IPS-NIHi11 (cell line): ENCODE results near the gene ABCC10.
"Not testable (repeated sequence)": the region's sequence is repeated elsewhere in the genome, so short reads cannot be mapped to it uniquely, and the experiment has no call there.

Experiments used
- DNase-seq: peaks from one replicate; pipeline ENCODE4 v3.0.0; 2012; ENCODE audit warnings: mixed read lengths, low spot score

ABCC10 gene, protein sequence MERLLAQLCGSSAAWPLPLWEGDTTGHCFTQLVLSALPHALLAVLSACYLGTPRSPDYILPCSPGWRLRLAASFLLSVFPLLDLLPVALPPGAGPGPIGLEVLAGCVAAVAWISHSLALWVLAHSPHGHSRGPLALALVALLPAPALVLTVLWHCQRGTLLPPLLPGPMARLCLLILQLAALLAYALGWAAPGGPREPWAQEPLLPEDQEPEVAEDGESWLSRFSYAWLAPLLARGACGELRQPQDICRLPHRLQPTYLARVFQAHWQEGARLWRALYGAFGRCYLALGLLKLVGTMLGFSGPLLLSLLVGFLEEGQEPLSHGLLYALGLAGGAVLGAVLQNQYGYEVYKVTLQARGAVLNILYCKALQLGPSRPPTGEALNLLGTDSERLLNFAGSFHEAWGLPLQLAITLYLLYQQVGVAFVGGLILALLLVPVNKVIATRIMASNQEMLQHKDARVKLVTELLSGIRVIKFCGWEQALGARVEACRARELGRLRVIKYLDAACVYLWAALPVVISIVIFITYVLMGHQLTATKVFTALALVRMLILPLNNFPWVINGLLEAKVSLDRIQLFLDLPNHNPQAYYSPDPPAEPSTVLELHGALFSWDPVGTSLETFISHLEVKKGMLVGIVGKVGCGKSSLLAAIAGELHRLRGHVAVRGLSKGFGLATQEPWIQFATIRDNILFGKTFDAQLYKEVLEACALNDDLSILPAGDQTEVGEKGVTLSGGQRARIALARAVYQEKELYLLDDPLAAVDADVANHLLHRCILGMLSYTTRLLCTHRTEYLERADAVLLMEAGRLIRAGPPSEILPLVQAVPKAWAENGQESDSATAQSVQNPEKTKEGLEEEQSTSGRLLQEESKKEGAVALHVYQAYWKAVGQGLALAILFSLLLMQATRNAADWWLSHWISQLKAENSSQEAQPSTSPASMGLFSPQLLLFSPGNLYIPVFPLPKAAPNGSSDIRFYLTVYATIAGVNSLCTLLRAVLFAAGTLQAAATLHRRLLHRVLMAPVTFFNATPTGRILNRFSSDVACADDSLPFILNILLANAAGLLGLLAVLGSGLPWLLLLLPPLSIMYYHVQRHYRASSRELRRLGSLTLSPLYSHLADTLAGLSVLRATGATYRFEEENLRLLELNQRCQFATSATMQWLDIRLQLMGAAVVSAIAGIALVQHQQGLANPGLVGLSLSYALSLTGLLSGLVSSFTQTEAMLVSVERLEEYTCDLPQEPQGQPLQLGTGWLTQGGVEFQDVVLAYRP (N-terminal part only)

DNA sequence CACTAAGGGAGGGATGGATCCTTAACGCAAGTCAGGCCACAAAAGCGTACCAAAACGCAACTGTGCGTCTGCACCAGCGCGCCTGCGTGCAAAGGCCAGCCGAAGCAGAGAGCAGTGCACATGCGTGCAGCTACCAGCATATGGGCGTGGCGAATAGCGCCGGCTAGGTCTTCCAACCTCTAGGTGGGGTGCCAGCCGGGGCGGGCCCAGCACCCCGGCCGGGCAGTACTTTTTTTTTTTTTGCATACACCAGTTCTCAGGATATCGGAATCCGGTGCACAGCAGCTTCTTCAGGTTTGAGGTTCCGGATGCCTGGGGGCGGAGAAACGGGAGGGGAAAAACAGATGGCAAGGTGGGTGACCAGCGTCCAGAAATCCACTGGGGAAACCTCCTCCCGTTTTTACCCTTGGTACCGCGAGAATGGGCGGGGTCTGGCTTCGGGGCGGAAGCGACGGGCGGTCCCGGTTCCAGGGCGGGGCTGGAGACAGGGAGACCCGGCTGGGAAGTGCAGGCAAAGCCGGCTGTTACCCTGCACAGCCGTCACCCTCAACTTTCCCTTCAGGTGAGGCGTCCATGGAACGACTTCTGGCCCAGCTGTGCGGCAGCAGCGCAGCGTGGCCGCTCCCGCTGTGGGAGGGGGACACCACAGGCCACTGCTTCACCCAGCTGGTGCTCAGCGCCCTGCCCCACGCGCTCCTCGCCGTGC, at the start of gene ABCC10:
TSS of gene ABCC10 (plus strand) at position 136 of the 706 bp plus-strand sequence. CDS start at position 574, 438 bp downstream.
- peak; percentile 97 for DNase-seq

DNA sequence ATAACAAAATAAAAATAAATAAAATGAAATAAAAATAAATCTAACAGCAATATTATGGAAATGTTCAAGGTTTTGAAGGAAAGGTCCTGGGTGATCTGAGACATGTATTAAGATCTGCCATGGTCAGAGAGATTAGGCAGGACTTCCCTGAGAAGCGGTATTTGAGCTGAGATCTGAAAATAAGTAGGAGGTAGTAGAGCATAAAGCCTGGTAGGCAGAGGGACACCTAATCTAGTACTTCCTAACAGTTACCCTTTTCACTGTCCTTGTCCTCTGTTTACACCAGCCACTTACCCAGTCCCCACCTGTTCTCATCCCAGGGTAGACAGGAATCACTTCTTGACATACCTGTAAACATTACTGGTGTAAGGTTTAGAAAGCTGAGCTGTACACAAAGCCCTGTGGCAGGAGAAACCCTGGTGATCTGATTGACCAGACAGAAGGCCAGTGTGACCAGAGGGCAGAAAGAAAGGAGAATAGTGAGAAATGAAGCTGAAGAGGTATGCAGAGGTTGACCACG, 49.6 kb upstream of the ABCC10 start:
- no peak for DNase-seq

DNA sequence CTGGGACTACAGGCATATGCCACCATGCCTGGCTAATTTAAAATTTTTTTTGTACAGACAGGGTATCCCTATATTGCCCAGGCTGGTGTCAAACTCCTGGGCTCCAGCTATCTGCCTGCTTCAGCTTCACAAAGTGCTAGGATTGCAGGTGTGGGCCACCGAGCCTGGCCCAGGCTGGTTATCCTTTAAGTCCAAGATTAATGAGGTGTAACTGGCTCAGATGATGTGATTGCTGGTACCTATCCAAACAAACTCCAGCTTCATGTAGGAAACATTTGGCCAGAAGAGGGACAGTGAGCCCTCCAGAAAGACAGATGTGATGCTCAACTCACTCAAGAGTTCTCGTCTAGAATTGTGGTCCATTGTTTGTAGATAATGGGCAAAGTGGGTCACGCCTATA, 48.7 kb upstream of the ABCC10 start:
- DNase-seq, result no peak

DNA sequence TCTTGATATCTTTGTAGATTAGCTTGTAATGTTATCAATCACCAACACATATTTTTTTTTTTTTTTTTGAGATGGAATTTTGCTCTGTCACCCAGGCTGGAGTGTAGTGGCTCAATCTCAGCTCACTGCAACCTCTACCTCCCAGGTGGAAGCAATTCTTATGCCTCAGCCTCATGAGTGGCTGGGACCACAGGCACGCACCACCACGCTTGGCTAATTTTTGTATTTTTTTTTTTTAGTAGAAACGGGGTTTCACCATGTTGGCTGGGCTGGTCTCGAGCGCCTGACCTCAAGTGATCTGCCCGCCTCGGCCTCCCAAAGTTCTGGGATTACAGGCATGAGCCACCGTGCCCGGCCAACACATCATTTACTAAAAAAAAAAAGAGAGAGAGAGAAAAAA, 46.5 kb upstream of the ABCC10 start:
- DNase-seq, result not testable (repeated sequence)

DNA sequence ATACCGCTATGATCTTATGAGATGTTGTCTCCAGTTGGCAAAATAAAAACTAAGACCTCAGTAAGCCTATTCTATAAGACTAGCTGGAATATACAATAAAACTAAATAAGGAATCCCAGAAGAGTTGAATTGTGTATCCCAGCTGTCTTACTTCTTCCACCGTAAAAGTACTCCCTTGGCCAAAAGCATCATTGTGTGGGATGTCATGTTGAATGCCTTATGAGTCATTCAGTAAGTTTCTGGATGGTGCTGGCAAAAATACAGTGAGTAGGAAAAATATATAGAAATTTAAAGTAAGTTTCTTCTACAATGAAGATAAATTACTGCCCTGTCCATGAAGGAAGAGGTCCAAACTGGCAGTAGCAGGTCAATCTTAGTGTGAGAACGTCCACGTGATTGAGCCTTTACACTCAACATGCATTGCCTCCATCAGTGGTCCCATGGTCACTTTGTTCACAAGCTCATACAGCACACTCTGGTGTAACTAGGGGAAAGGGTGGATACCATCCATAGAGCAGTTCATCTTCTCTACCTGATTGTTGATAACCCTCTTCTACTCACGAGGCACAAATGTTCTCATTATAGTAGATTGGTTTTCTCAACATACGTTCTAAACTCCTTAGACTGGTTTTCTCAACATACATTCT, 44.2 kb upstream of the ABCC10 start:
- DNase-seq, result no peak

DNA sequence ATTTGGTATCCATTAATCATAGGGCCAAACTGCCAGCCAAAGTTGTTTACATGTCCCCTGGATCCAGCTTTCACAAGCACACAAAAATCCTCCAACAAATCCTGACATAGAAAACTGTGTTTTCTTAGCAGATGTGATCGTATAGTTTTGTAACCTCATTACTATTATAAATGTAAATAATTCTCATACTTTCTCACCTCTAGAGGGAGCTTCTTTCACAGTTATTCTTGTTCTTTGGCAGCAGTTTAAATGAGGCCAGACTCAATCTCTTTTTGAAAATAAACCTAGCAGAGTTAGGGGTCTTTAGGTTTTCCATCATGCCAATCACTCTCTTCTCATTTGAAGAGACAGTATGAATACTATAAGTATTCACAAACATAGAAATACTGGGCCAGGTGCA, 40.8 kb upstream of the ABCC10 start:
- no peak for DNase-seq

DNA sequence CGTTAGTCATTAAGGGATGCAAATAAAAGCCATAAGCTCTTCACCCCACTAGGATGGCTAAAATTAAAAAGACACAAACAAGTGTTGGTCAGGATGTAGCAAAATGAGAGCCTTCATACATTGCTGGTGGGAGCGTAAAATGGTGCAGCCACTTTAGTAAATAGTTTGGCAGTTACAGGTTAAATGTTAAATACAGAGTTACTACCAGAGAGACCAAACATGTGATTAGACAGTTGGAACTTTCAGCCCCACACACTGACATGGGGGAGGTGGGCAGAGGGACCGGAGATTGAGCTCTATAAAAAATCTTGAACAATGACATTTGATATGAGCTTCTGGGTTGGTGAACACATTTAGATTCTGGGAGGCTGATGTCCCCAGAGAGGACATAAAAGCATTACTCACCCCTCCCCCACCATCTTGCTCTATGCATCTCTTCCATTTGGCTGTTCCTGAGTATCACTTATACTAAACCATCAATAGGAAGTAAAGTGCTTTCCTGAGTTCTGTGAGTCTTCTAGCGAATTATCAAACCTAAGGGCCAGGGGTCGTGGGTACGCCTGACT, 37.5 kb upstream of the ABCC10 start:
- no peak for DNase-seq

DNA sequence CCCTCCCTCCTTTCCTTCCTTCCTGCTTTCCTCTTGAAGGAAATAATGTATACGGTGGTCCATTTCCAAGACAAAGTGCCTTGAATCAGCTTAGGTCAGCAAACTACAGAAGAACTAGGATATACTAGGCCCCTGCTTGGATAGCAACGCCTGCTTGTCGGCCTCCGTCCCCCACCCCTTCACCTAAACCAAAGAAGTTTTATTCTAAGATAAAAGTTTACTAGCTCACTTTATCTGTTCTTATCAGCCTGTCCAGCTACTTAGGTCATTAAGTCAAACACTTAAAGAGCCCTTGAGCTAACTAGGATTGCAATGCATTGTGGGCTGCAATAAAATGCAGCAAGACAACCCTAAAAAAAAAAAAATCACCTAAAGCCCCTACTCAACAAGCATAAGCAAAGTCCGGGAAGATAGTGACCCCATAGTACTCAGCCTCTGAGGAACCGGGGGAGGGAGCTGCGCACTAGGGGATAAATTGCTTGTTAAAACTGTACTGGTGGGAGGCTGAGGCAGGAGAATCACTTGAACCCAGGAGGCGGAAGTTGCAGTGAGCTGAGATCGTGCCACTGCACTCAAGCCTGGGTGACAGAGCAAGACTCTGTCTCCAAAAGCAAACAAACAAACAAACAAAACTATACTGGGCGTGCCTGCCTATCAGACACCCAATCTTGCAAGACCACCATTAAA, 36.4 kb upstream of the ABCC10 start:
- DNase-seq, result not testable (repeated sequence)

DNA sequence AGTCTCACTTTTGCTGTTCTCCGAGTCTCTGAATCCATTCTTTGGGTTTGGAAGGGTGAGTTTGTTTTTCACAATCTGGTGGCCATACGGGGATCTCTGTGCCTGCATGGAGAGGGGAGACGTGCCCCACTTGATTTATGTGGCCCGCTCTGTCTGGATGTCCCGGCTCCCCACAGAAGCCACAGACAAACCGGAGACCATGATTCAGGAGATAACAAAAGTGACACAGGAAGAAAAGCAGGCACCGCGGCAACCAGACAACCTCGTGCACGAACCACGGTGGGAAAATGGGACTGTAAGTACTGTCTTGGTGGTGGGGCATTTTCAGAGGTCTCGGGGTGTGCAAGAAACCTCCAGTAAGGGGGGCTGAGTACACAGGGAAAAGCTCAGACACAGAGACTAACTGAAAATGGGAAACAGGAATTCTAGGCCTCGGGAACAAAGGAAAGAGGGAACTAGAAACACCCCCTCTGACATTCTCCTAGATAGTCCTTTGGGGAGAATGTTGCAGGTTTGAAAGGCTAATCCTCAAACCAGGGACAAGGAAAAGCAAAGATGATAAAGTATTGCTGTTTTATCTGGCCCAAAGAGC, 35.8 kb upstream of the ABCC10 start:
- no peak for DNase-seq

DNA sequence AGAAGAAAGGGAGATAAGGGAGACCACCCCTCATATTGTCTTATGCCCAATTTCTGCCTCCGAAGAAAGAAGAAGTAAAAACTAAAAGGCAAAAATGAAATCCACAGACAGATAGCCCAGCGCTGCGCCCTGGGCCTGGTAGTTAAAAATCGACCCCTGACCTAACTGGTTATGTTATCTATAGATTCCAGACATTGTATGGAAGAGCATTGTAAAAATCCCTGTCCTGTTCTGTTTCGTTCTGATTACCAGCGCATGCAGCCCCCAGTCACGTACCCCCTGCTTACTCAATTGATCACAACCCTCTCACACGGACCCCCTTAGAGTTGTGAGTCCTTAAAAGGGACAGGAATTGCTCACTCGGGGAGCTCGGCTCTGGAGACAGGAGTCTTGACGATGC, 34.2 kb upstream of the ABCC10 start:
- DNase-seq, result not testable (repeated sequence)

DNA sequence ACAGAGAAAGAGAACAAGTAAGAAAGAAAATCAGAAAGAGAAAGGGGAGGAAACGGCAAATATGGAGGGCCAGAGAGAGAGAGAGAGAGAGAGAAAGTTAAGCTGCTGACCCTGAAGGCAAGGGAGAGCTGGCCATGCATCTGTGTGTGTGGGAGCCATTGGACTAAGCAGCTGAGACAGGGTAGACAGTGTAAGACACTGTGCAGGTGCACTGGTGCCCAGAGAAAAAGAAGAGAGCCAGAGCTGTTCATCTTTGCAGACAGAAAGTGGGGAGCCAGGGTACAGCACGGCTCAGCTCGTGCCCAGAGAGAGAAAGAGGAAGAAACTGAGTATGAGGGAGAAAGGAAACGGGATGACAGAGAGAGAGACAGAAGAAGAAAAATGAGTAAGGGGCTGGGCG, 33.7 kb upstream of the ABCC10 start:
- DNase-seq, result no peak

DNA sequence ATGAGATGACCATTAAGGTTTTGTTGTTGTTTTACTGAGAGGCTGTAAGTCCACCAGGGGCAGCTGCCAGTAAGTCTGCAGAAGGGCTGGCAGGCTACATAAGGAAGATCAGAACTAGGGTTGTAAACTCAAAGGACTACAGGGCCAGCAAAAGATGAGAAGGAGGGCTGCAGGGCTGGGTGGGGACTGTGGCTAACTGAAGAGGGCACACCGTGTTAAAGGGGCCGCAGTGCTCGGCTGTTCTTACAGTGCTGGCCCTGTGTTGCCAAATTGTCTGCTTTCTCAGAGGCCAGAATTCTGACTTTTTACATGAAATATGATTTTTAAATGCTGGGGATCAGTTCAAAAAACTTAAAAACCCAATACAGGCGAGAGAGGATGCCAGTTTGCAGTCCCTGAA, 32.4 kb upstream of the ABCC10 start:
- no peak for DNase-seq

DNA sequence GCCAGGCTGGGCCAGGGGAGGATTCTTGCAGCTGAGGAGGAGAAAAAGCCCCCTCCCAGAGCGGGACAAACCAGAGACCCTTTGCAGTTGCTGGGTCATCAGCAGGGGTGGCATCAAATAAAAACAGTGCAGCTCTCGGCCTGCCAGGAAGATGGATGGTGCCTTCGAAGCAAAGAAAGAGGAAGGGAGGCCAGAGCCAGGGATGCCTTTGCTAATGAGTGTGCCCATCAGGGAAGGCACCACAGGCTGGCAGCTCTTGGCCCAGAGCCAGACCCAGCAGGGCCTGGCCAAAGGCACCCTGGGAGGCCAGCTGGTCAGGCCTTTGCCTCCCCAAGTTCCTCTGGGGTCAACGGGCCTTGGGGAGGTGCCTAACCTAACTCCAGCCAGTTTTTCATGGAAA, 31.6 kb upstream of the ABCC10 start:
- DNase-seq, result no peak

DNA sequence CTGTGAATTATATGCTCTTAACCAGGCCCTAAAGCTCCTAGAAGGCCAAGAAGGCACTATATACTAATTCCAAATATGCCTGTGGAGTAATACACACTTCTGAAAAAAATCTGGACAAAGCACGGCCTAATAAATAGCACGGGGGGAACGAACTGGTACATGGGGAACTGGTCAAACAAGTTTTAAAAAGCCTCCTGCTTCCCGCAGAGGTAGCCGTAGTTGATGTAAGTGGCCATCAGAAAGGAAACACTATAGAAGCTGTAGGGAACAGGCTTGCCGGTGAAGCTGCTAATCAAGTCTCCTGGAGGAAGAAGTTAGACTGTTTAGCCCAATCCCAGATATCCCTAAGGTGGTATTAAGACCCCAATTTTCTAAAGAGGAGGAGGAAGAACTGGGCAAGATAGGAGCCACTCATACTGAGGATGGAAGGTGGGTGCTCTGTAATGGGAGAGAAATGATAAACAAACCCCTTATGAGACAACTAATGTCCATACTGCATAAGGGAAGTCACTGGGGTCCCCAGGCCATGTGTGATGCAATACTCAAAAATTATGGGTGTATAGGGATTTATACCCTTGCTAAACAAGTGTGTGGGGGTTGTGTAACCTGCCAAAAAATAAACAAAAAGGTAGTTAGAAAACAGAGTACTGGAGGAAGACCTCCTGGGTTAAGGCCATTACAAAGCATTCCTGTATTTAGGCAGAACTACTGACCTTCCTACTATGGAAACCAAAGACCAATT, 30.8 kb upstream of the ABCC10 start:
- peak; percentile 47 for DNase-seq

DNA sequence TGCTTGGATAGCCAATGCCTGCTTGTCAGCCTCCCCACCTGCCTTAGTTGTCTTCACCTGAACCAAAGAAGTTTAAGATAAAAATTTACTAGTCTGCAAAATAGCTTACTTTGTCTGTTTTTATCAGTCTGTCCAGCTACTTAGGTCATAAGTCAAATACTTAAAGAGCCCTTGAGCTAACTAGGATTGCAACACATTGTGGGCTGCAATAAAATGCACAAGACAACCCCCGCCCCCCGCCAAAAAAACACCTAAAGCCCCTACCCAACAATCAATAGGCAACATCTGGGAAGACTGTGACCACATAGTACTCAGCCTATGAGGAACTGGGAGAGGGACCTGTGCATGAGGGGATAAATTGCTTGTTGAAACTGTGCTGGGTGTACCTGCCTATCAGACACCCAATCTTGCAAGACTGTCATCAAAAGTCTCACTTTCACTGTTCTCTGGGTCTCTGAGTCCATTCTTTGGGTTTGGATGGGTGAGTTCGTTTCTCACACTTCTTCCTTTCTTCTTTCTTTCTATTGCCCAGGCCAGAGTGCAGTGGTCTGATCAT, 27.3 kb upstream of the ABCC10 start:
- DNase-seq, result no peak

DNA sequence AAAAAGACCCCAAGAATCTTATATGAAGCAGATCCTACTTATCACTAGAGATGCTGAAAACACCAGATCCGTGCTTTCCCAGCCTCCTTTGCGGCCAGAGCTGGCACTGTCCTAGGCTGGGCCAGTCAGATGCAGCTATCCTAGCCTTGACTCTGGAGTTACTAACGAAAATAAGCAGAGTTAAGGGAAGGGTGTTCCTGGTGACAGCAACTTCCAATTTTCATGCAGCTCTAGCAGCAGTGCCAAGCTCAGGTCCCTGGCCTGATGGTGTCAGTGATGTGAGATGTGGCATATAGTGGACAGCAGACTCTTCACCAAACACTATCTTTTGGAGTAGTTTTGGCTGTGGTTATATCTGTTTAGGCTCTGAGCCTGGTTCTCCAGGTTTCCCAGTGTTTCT, 25.6 kb upstream of the ABCC10 start:
- no peak for DNase-seq

DNA sequence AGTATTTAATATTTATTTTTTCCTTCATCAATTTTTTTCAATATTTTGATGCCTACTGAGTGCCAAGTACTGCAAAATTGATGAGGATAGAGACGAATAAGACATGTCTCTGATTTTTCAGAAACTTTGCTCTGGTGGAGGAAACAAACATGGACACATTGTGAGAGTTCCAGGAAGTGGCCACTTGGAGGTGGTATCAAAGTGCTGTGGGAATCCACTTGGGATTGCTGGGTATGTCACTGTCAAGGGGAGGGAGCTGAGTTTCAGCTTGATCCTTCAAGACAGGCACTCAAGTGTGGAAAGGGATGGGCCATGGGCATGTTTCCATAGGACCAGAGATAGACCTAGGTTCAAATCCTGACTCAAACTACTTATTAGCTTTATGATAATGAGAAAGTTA, 24.5 kb upstream of the ABCC10 start:
- DNase-seq, result no peak

DNA sequence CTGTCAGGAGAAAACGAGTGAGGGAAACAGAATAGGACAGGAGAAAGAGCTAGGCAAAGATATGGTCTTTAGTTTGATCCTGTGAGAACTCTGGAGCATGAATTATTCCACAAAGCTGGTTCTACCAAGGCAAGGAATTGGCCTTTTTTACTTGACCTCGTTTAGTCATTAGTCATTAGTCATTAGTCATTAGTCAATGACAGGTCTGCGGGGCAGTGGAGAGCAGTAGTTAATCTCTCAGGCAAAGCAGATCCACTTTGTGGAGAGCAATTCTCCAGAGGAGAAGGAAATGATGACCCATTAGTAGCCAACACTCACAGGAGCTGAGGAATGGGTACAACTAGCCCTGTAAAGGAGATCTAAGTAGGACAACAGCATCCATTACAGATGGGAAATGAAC, 22.0 kb upstream of the ABCC10 start:
- DNase-seq, result no peak

DNA sequence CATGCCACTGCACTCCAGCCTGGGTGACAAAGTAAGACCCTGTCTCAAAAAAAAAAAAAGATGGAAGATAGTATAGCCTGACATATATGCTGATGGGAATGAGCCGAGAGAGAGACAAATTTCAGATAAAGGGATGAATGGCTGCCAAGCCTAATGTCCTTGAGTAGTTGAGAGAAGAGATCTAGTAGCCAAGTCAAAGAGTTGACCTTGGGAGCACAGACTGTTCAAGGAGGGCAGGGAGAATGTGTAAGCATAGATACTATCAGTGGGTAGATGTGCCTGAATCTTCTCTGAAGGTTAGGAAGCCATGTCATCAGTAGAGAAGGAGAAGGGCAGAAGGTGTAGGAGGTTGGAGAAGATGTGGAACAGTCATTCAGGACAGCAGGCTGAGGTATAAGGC, 20.0 kb upstream of the ABCC10 start:
- DNase-seq, result no peak
